ENCODE data around the gene FAM241A.
"Not testable (repeated sequence)": the region's sequence is repeated elsewhere in the genome, so short reads cannot be mapped to it uniquely, and the experiment has no call there.

FAM241A gene

GRCh38 chr4:112172180-112172579 is 26.9 kb downstream of the FAM241A start:
- FAIRE-seq (no peak), DNase-seq (ENCODE audit: low spot score) (no peak)

- FAIRE-seq (no peak), DNase-seq (ENCODE audit: low spot score) (no peak)
Measured at GRCh38 chr4:112173593-112174558, 28.6 kb downstream of the FAM241A start.

- DNase-seq (ENCODE audit: low spot score) (no peak), FAIRE-seq (no peak)
Measured at GRCh38 chr4:112175840-112176239, 30.6 kb downstream of the FAM241A start.

GRCh38 chr4:112176596-112176995 is 31.3 kb downstream of the FAM241A start:
- FAIRE-seq (no peak), DNase-seq (ENCODE audit: low spot score) (no peak)

- DNase-seq (ENCODE audit: low spot score); FAIRE-seq: not testable (repeated sequence)
Measured at GRCh38 chr4:112178741-112179140, 33.5 kb downstream of the FAM241A start.

- DNase-seq (ENCODE audit: low spot score) (no peak), FAIRE-seq (no peak)
Measured at GRCh38 chr4:112181358-112182000, 36.2 kb downstream of the FAM241A start.

- no peak for DNase-seq (ENCODE audit: low spot score)
- FAIRE-seq, result no peak
Measured at GRCh38 chr4:112182604-112183003, 37.4 kb downstream of the FAM241A start.

- FAIRE-seq (no peak), DNase-seq (ENCODE audit: low spot score) (no peak)
Measured at GRCh38 chr4:112183252-112183651, 38.0 kb downstream of the FAM241A start.

GRCh38 chr4:112184438-112184837 is 39.2 kb downstream of the FAM241A start:
- FAIRE-seq (no peak), DNase-seq (ENCODE audit: low spot score) (no peak)

- FAIRE-seq, result no peak
- no peak for DNase-seq (ENCODE audit: low spot score)
Measured at GRCh38 chr4:112185334-112185733, 40.1 kb downstream of the FAM241A start.

GRCh38 chr4:112185740-112186670 is 40.8 kb downstream of the FAM241A start:
- DNase-seq (ENCODE audit: low spot score) (no peak), FAIRE-seq (no peak)

- no peak for FAIRE-seq
- DNase-seq (ENCODE audit: low spot score), result no peak
Measured at GRCh38 chr4:112189754-112190153, 44.5 kb downstream of the FAM241A start.

GRCh38 chr4:112190684-112191083 is 45.4 kb downstream of the FAM241A start:
- DNase-seq (ENCODE audit: low spot score) (no peak), FAIRE-seq (no peak)

- no peak for DNase-seq (ENCODE audit: low spot score)
- no peak for FAIRE-seq
Measured at GRCh38 chr4:112196461-112196860, 51.2 kb downstream of the FAM241A start.

GRCh38 chr4:112199041-112199440 is 53.8 kb downstream of the FAM241A start:
- FAIRE-seq, result no peak
- no peak for DNase-seq (ENCODE audit: low spot score)

GRCh38 chr4:112201915-112202505 is 56.8 kb downstream of the FAM241A start:
- FAIRE-seq (no peak), DNase-seq (ENCODE audit: low spot score) (no peak)

GRCh38 chr4:112203593-112203992 is 58.3 kb downstream of the FAM241A start:
- no peak for DNase-seq (ENCODE audit: low spot score)

GRCh38 chr4:112206431-112206830 is 61.2 kb downstream of the FAM241A start:
- DNase-seq (ENCODE audit: low spot score), result no peak
- no peak for FAIRE-seq

More at GRCh38 chr4:112203593-112203992, 58.3 kb downstream of the FAM241A start:
- no peak for FAIRE-seq

- not testable (repeated sequence) for FAIRE-seq; DNase-seq (ENCODE audit: low spot score)
Measured at GRCh38 chr4:112208137-112209095, 63.2 kb downstream of the FAM241A start.

GRCh38 chr4:112210777-112211176 is 65.5 kb downstream of the FAM241A start:
- FAIRE-seq (no peak), DNase-seq (ENCODE audit: low spot score) (no peak)

Data from urothelium cell line (cell line).